ENCODE results near the gene C16orf46.

DNA sequence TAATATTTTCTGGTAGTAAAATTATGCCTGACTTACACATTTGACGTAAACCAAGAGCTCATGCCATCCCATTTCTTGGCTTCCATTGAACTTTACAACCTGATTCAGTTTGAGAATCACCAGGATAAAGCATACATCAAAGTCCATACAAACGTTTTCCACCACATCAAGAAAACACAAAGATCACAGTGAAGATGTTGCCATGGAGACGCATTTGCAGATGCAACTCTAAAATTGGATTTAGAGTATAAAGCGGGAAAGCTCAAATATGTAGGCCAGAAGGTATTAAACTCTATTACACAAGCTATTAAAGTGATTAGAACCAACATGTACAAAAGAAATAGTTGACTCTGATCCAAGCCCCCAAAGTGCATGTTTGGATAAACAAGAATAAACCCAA, 10.4 kb downstream of the C16orf46 start:
- no peak for TF ChIP-seq POLR2A (IDR thresholded peaks at IDR 0.05)
- TF ChIP-seq, protein P1, sequence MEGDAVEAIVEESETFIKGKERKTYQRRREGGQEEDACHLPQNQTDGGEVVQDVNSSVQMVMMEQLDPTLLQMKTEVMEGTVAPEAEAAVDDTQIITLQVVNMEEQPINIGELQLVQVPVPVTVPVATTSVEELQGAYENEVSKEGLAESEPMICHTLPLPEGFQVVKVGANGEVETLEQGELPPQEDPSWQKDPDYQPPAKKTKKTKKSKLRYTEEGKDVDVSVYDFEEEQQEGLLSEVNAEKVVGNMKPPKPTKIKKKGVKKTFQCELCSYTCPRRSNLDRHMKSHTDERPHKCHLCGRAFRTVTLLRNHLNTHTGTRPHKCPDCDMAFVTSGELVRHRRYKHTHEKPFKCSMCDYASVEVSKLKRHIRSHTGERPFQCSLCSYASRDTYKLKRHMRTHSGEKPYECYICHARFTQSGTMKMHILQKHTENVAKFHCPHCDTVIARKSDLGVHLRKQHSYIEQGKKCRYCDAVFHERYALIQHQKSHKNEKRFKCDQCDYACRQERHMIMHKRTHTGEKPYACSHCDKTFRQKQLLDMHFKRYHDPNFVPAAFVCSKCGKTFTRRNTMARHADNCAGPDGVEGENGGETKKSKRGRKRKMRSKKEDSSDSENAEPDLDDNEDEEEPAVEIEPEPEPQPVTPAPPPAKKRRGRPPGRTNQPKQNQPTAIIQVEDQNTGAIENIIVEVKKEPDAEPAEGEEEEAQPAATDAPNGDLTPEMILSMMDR (IDR thresholded peaks at IDR 0.05): no peak

All from lower leg skin (tissue), 3 donors.